Gastroesophageal sphincter (tissue), 4 donors: ENCODE data around the gene CASQ1. TPM values are rescaled to one million over a fixed set of nuclear protein-coding genes. Genes with fewer than 3 reads are reported as not detected.

Source experiments
- ATAC-seq: fragments of 150-250 bp; one replicate; pipeline ENCODE4 v1.9.1; 2016; ENCODE audit warnings: mild to moderate bottlenecking, moderate library complexity
- H3K27ac ChIP-seq, 4 donors: fragments of 200-600 bp; sonication (generic) in 3 of 4; 1 replicate in 3 of 4; 2 replicates in 1 of 4; pipeline ENCODE4 v1.5.1; 2016 to 2019
- H3K27me3 ChIP-seq: fragments of 200-600 bp; sonication (generic); one replicate; pipeline ENCODE4 v1.5.1; 2019
- H3K36me3 ChIP-seq, 2 donors: fragments of 200-600 bp; sonication (generic); one replicate each; pipeline ENCODE4 v1.5.1; 2019; ENCODE audit warnings: control low read depth in 1 of 2
- H3K4me1 ChIP-seq, 3 donors: fragments of 200-600 bp; sonication (generic); 1 replicate in 2 of 3; 2 replicates in 1 of 3; pipeline ENCODE4 v1.5.1; 2016 to 2019; ENCODE audit warnings: control low read depth in 2 of 3
- H3K4me3 ChIP-seq, 2 donors: fragments of 200-600 bp; sonication (generic); one replicate each; pipeline ENCODE4 v1.5.1; 2019; ENCODE audit warnings: mild to moderate bottlenecking in 1 of 2, moderate library complexity in 1 of 2
- H3K9me3 ChIP-seq, 3 donors: fragments of 200-600 bp; sonication (generic); one replicate each; pipeline ENCODE4 v1.5.1; 2017 to 2019; ENCODE audit warnings: control low read depth in 2 of 3
- CTCF ChIP-seq, 4 experiments: fragments of 200-600 bp in 2 of 4; fragments of 450-650 bp in 2 of 4; sonication (generic) in 1 of 4; IDR thresholded peaks; one replicate each; pipeline ENCODE4 v1.5.1; 2017 to 2019; ENCODE audit warnings: antibody characterized with exemption in 4 of 4, mild to moderate bottlenecking in 2 of 4, moderate library complexity in 2 of 4
- EP300 ChIP-seq: sonication (generic); formaldehyde crosslinking; IDR thresholded peaks from one replicate; pipeline ENCODE4 v1.6.1; 2017; ENCODE audit warnings: antibody characterized with exemption, mild to moderate bottlenecking
- POLR2A ChIP-seq, 2 donors: fragments of 450-650 bp; IDR thresholded peaks; one replicate each; pipeline ENCODE4 v1.6.1; 2017; ENCODE audit warnings: antibody characterized with exemption in 2 of 2, mild to moderate bottlenecking in 2 of 2, moderate library complexity in 1 of 2
- POLR2AphosphoS5 ChIP-seq: sonication (generic); formaldehyde crosslinking; IDR thresholded peaks from one replicate; pipeline ENCODE4 v1.6.1; 2017; ENCODE audit warnings: antibody characterized with exemption
- WGBS, 2 donors: methylation state at CpG; one replicate each; pipeline ENCODE4 v1.1.5; 2018; ENCODE audit warnings: low coverage in 1 of 2; 5-methylcytosine and 5-hydroxymethylcytosine counted together
- total RNA-seq, 4 donors: library from RNA; depleted of rRNA; stranded (reverse); fragments of >200 nt; gene quantifications; one replicate each; pipeline ENCODE4 v1.1.0, GENCODE V29; 2016

CASQ1 gene
- total RNA-seq, 4 donors from 2014 or later, result 1.3 to 8.8 (median 2.2) TPM

GRCh38 chr1:160148121-160148520 is 42.3 kb upstream of the CASQ1 start:
- H3K27ac ChIP-seq, result no peak overlapping the region
- H3K4me1 ChIP-seq, result peaks cover 0 to 8% (median 2%) of the 10 kb centered on the region in 3 donors
- no peaks in the 10 kb centered on the region for H3K27me3 ChIP-seq
- WGBS, 2 donors, result 86% methylated on average over 3 of the region's 3 CpGs
- TF ChIP-seq EP300, result no peak
- TF ChIP-seq CTCF (IDR thresholded peaks at IDR 0.05), result no peak
- TF ChIP-seq POLR2A (IDR thresholded peaks at IDR 0.05), result no peak
- TF ChIP-seq POLR2AphosphoS5, result no peak
- H3K4me3 ChIP-seq, result no peak overlapping the region
- no peaks in the 10 kb centered on the region for H3K36me3 ChIP-seq
- ATAC-seq, result no peak
- H3K9me3 ChIP-seq, result no peaks in the 10 kb centered on the region

- H3K4me3 ChIP-seq, result no peak overlapping the region
- H3K27me3 ChIP-seq, result no peaks in the 10 kb centered on the region
- H3K4me1 ChIP-seq, result peaks cover 0 to 8% (median 2%) of the 10 kb centered on the region in 3 donors
- no peaks in the 10 kb centered on the region for H3K9me3 ChIP-seq
- no peak overlapping the region for H3K27ac ChIP-seq
- no peaks in the 10 kb centered on the region for H3K36me3 ChIP-seq
- ATAC-seq, result no peak
- TF ChIP-seq POLR2A (IDR thresholded peaks at IDR 0.05) (no peak), EP300 (no peak), CTCF (IDR thresholded peaks at IDR 0.05) (no peak)
Observed at GRCh38 chr1:160149233-160149632, 41.1 kb upstream of the CASQ1 start.

- Histone ChIP-seq H3K4me3 (no peak overlapping the region), H3K27me3 (no peaks in the 10 kb centered on the region), H3K4me1 (peaks cover 0 to 8% (median 2%) of the 10 kb centered on the region in 3 donors), H3K9me3 (no peaks in the 10 kb centered on the region), H3K27ac (no peak overlapping the region), H3K36me3 (no peaks in the 10 kb centered on the region)
- TF ChIP-seq EP300, result no peak
- no peak for TF ChIP-seq POLR2A (IDR thresholded peaks at IDR 0.05)
- TF ChIP-seq POLR2AphosphoS5, result no peak
- TF ChIP-seq CTCF (IDR thresholded peaks at IDR 0.05), result no peak
- no peak for ATAC-seq
- 44 to 50% methylated on average over 1 to 2 of the region's 2 CpGs for WGBS, 2 donors
Observed at GRCh38 chr1:160149716-160150115, 40.7 kb upstream of the CASQ1 start.

GRCh38 chr1:160151303-160151702 is 39.1 kb upstream of the CASQ1 start, which contains the start of gene ATP1A4:
ATP1A4 (plus strand) TSS chr1:160151603; CDS start chr1:160152041, 438 bp downstream.
- Histone ChIP-seq H3K4me1 (peaks cover 0 to 8% (median 2%) of the 10 kb centered on the region in 3 donors), H3K27ac (no peak within 1 kb of the TSS), H3K36me3 (no peaks in the 10 kb centered on the region), H3K4me3 (no peak within 1 kb of the TSS), H3K9me3 (no peaks in the 10 kb centered on the region), H3K27me3 (no peaks in the 10 kb centered on the region)
- no peak for ATAC-seq
- TF ChIP-seq EP300 (no peak), POLR2AphosphoS5 (no peak), POLR2A (IDR thresholded peaks at IDR 0.05) (no peak), CTCF (IDR thresholded peaks at IDR 0.05) (no peak)
- WGBS, 2 donors, result 85 to 100% methylated on average over 1 to 5 of the region's 6 CpGs

- H3K36me3 ChIP-seq, result no peaks in the 10 kb centered on the region
- no peaks in the 10 kb centered on the region for H3K27me3 ChIP-seq
- no peak for ATAC-seq
- H3K4me1 ChIP-seq, result peaks cover 0 to 3% (median 0%) of the 10 kb centered on the region in 3 donors
- no peak for TF ChIP-seq POLR2A (IDR thresholded peaks at IDR 0.05)
- no peak for TF ChIP-seq EP300
- TF ChIP-seq CTCF (IDR thresholded peaks at IDR 0.05), result no peak
- TF ChIP-seq POLR2AphosphoS5, result no peak
- H3K9me3 ChIP-seq, result no peaks in the 10 kb centered on the region
- H3K27ac ChIP-seq, result no peak overlapping the region
- 75 to 78% methylated on average over 1 to 3 of the region's 3 CpGs for WGBS, 2 donors
- no peak overlapping the region for H3K4me3 ChIP-seq
Observed at GRCh38 chr1:160154790-160155189, 35.6 kb upstream of the CASQ1 start.
